ENCODE data around the gene TPD52L1.

Gene TPD52L1

GRCh38 chr6:125182237-125183008 is 28.9 kb downstream of the TPD52L1 start:
- DNase-seq: no peak

- DNase-seq: no peak
These were observed 29.8 kb downstream of the TPD52L1 start for GRCh38 chr6:125183391-125183790.

GRCh38 chr6:125188037-125188436 is 34.5 kb downstream of the TPD52L1 start:
- no peak for DNase-seq

GRCh38 chr6:125188594-125189203 is 35.1 kb downstream of the TPD52L1 start:
- no peak for DNase-seq

- DNase-seq: no peak
These were observed 35.9 kb downstream of the TPD52L1 start for GRCh38 chr6:125189494-125189893.

GRCh38 chr6:125190667-125191066 is 37.1 kb downstream of the TPD52L1 start:
- DNase-seq: no peak

GRCh38 chr6:125191916-125192609 is 38.5 kb downstream of the TPD52L1 start:
- DNase-seq: peak; percentile 36

GRCh38 chr6:125192610-125192930 is 39.0 kb downstream of the TPD52L1 start:
- no peak for DNase-seq

- no peak for DNase-seq
These were observed 39.6 kb downstream of the TPD52L1 start for GRCh38 chr6:125193208-125193607.

GRCh38 chr6:125194941-125195340 is 41.4 kb downstream of the TPD52L1 start:
- no peak for DNase-seq

- DNase-seq: no peak
These were observed 42.0 kb downstream of the TPD52L1 start for GRCh38 chr6:125195526-125195925.

GRCh38 chr6:125196613-125197012 is 43.0 kb downstream of the TPD52L1 start:
- no peak for DNase-seq

- no peak for DNase-seq
These were observed 44.3 kb downstream of the TPD52L1 start for GRCh38 chr6:125197795-125198269.

GRCh38 chr6:125198398-125198937 is 44.9 kb downstream of the TPD52L1 start:
- no peak for DNase-seq

GRCh38 chr6:125200941-125201340 is 47.4 kb downstream of the TPD52L1 start:
- no peak for DNase-seq

- DNase-seq: no peak
These were observed 48.6 kb downstream of the TPD52L1 start for GRCh38 chr6:125201961-125202729.

- DNase-seq: no peak
These were observed 49.8 kb downstream of the TPD52L1 start for GRCh38 chr6:125203395-125203794.

- DNase-seq: no peak
These were observed 52.4 kb downstream of the TPD52L1 start for GRCh38 chr6:125205931-125206330.

GRCh38 chr6:125206389-125206788 is 52.8 kb downstream of the TPD52L1 start:
- DNase-seq: no peak

- DNase-seq: no peak
These were observed 54.4 kb downstream of the TPD52L1 start for GRCh38 chr6:125207956-125208355.

GRCh38 chr6:125208625-125209249 is 55.2 kb downstream of the TPD52L1 start:
- no peak for DNase-seq

GRCh38 chr6:125210667-125211066 is 57.1 kb downstream of the TPD52L1 start:
- DNase-seq: no peak
